ENCODE measurements around the gene MRM1. TPM values are rescaled to one million over a fixed set of nuclear protein-coding genes. Genes with fewer than 3 reads are reported as not detected.

Gene MRM1
- total and polyA plus RNA-seq, 9 of the 15 experiments (the other 6 are each of a cell fraction or from before 2014, with no cell fraction given), result 0.61 to 28.4 (median 21.5) TPM

GRCh38 chr17:36611345-36612072 is 10.1 kb downstream of the MRM1 start (continued):
- TF ChIP-seq CBX8 (IDR thresholded peaks at IDR 0.05; ENCODE audit: borderline replicate concordance, extremely low read depth, low read depth, low read length, poor library complexity, severe bottlenecking) (no peak), CEBPZ (IDR thresholded peaks at IDR 0.05; ENCODE audit: borderline replicate concordance, low read depth, low read length) (no peak), NFIC (IDR thresholded peaks at IDR 0.05) (no peak), POLR2H (tag; IDR thresholded peaks at IDR 0.05; ENCODE audit: low read depth) (no peak), ZNF592 (IDR thresholded peaks at IDR 0.05) (peak; percentile 89), RBM22 (IDR thresholded peaks at IDR 0.05; ENCODE audit: low read depth, low read length, poor library complexity, severe bottlenecking) (no peak), CBFB (CRISPR knock-in tag; IDR thresholded peaks at IDR 0.05) (no peak), EP300 (IDR thresholded peaks at IDR 0.05; ENCODE audit: low read length) (peak; percentile 37; the same call in 1 of the 2 replicates), POLR3G (IDR thresholded peaks at IDR 0.05; ENCODE audit: extremely low read depth, insufficient read length, insufficient replicate concordance) (no peak), HDAC3 (IDR thresholded peaks at IDR 0.05; ENCODE audit: borderline replicate concordance, partially characterized antibody) (no peak), TOE1 (IDR thresholded peaks at IDR 0.05; ENCODE audit: borderline replicate concordance) (no peak), TOE1 (CRISPR knock-in tag; IDR thresholded peaks at IDR 0.05; ENCODE audit: borderline replicate concordance, low read depth) (no peak), USF1 (CRISPR knock-in tag; IDR thresholded peaks at IDR 0.05) (no peak), NFXL1 (CRISPR knock-in tag; IDR thresholded peaks at IDR 0.05) (no peak), SP2 (IDR thresholded peaks at IDR 0.05; ENCODE audit: extremely low read depth, low read depth, low read length, poor library complexity, severe bottlenecking) (no peak), MECOM (CRISPR knock-in tag; IDR thresholded peaks at IDR 0.05) (no peak), CREB1 (IDR thresholded peaks at IDR 0.05) (no peak), CREB1 (CRISPR knock-in tag; IDR thresholded peaks at IDR 0.05) (no peak)
